ENCODE results near the gene MCEE.

GRCh38 chr2:71102981-71103681 lies 26.9 kb downstream of the MCEE start:
- TF ChIP-seq CTCF (IDR thresholded peaks at IDR 0.05) (no peak), POLR2A (IDR thresholded peaks at IDR 0.05) (no peak)
